Gastrocnemius medialis (tissue), 4 donors: ENCODE measurements around the gene ZNF326.

ENCODE experiments used
- CTCF ChIP-seq, 5 experiments: fragments of 450-650 bp in 3 of 5; fragments of 200-600 bp in 2 of 5; sonication (generic) in 2 of 5; IDR thresholded peaks in 4 of 5; conservative IDR thresholded peaks in 1 of 5; 1 replicate in 4 of 5; 2 replicates in 1 of 5; pipeline ENCODE4 v1.5.1; 2016 to 2019; ENCODE audit warnings: antibody characterized with exemption in 5 of 5, mild to moderate bottlenecking in 3 of 5, moderate library complexity in 3 of 5
- POLR2A ChIP-seq, 2 donors: fragments of 450-650 bp; IDR thresholded peaks; one replicate each; pipeline ENCODE4 v1.6.1; 2017; ENCODE audit warnings: antibody characterized with exemption in 2 of 2, mild to moderate bottlenecking in 2 of 2, moderate library complexity in 2 of 2

- no peak for TF ChIP-seq CTCF (IDR thresholded peaks at IDR 0.05 in 4 of 5, conservative IDR thresholded peaks at IDR 0.05 in 1 of 5)
- TF ChIP-seq POLR2A (IDR thresholded peaks at IDR 0.05) = no peak
These were observed 89.1 kb downstream of the ZNF326 start for GRCh38 chr1:90083995-90084394.
